OCI-LY1 (cell line): ENCODE results near the gene SOCS1.

Source experiments
- H2AFZ ChIP-seq: fragments of 200-600 bp; sonication (generic), shearing (Covaris generic); 2 replicates; pipeline ENCODE4 v1.6.0; 2014; ENCODE audit warnings: antibody characterized with exemption, mild to moderate bottlenecking, low read length
- H3F3A ChIP-seq: fragments of 200-600 bp; sonication (generic), shearing (Covaris generic); 2 replicates; pipeline ENCODE4 v1.6.0; 2014; ENCODE audit warnings: mild to moderate bottlenecking, antibody characterized with exemption, low read length, moderate library complexity; ENCODE audit not compliant: insufficient read depth
- H3K27ac ChIP-seq: fragments of 200-600 bp; sonication (generic); 2 replicates; pipeline ENCODE4 v1.5.1; 2014; ENCODE audit warnings: low read length, mixed run types, mild to moderate bottlenecking, low read depth; ENCODE audit not compliant: poor library complexity, severe bottlenecking
- H3K27me3 ChIP-seq: fragments of 200-600 bp; sonication (generic); 2 replicates; pipeline ENCODE4 v1.6.0; 2014; ENCODE audit warnings: antibody characterized with exemption, mild to moderate bottlenecking, low read length, moderate library complexity; ENCODE audit not compliant: insufficient read depth
- H3K36me3 ChIP-seq: fragments of 200-600 bp; sonication (generic); 2 replicates; pipeline ENCODE4 v1.6.1; 2014; ENCODE audit warnings: mild to moderate bottlenecking, antibody characterized with exemption, low read length, moderate library complexity, mixed read lengths; ENCODE audit not compliant: insufficient read depth
- H3K4me1 ChIP-seq: fragments of 200-600 bp; sonication (generic); 2 replicates; pipeline ENCODE4 v1.5.1; 2014; ENCODE audit warnings: mild to moderate bottlenecking, low read length, moderate library complexity; ENCODE audit not compliant: insufficient read depth, severe bottlenecking
- H3K4me2 ChIP-seq: fragments of 200-600 bp; sonication (generic), shearing (Covaris generic); 2 replicates; pipeline ENCODE4 v1.6.1; 2014; ENCODE audit warnings: low read length
- H3K4me3 ChIP-seq: fragments of 200-600 bp; sonication (generic); 2 replicates; pipeline ENCODE4 v1.5.1; 2014; ENCODE audit warnings: low read length, low read depth, mild to moderate bottlenecking, mixed read lengths; ENCODE audit not compliant: poor library complexity, severe bottlenecking
- H3K79me2 ChIP-seq: fragments of 200-600 bp; shearing (Covaris generic); 2 replicates; pipeline ENCODE4 v1.6.1; 2016; ENCODE audit warnings: mixed run types, low read length, mixed read lengths; ENCODE audit not compliant: insufficient read depth
- H3K9ac ChIP-seq: fragments of 200-600 bp; sonication (generic), shearing (Covaris generic); 2 replicates; pipeline ENCODE4 v1.6.1; 2014; ENCODE audit warnings: mild to moderate bottlenecking, low read length, mixed read lengths
- H3K9me2 ChIP-seq: fragments of 200-600 bp; sonication (generic), shearing (Covaris generic); 2 replicates; pipeline ENCODE4 v1.6.1; 2014; ENCODE audit warnings: low read depth, mild to moderate bottlenecking, low read length, mixed read lengths
- H3K9me3 ChIP-seq: fragments of 200-600 bp; shearing (Covaris generic); 2 replicates; pipeline ENCODE4 v1.6.1; 2014; ENCODE audit warnings: low read length, mixed read lengths
- H4K20me1 ChIP-seq: fragments of 200-600 bp; sonication (generic), shearing (Covaris generic); 2 replicates; pipeline ENCODE4 v1.6.0; 2016; ENCODE audit warnings: mild to moderate bottlenecking, low read length; ENCODE audit not compliant: insufficient read depth
- EZH2 ChIP-seq: fragments of 200-600 bp; sonication (generic), shearing (Covaris generic); IDR thresholded peaks from 2 replicates; pipeline ENCODE4 v1.8.0; 2017; ENCODE audit warnings: borderline replicate concordance, mixed run types, mild to moderate bottlenecking, antibody characterized with exemption, low read length, moderate library complexity, mixed read lengths
- TF ChIP-seq, protein P1 (sequence below): fragments of 200-600 bp; sonication (generic), shearing (Covaris generic); IDR thresholded peaks from 2 replicates; pipeline ENCODE4 v1.5.1; 2017; ENCODE audit warnings: mild to moderate bottlenecking, antibody characterized with exemption, low read length, moderate library complexity, mixed read lengths

SOCS1 gene

GRCh38 chr16:11219178-11219577 lies 36.8 kb downstream of the SOCS1 start:
- H3K4me2 ChIP-seq = no peak overlapping the region
- H3K4me1 ChIP-seq = peaks cover 3% of the 10 kb centered on the region
- no peak overlapping the region for H3K27ac ChIP-seq
- no peak overlapping the region for H3K4me3 ChIP-seq
- peaks cover 16% of the 10 kb centered on the region for H3K9me3 ChIP-seq
- H3K9ac ChIP-seq = no peak overlapping the region
- no peaks in the 10 kb centered on the region; the same call in 1 of the 2 replicates for H3K36me3 ChIP-seq
- no peaks in the 10 kb centered on the region for H3K9me2 ChIP-seq
- no peaks in the 10 kb centered on the region for H3K79me2 ChIP-seq
- no peaks in the 10 kb centered on the region for H3F3A ChIP-seq
- no peak overlapping the region for H2AFZ ChIP-seq
- TF ChIP-seq EZH2 = no peak
- TF ChIP-seq, protein P1, sequence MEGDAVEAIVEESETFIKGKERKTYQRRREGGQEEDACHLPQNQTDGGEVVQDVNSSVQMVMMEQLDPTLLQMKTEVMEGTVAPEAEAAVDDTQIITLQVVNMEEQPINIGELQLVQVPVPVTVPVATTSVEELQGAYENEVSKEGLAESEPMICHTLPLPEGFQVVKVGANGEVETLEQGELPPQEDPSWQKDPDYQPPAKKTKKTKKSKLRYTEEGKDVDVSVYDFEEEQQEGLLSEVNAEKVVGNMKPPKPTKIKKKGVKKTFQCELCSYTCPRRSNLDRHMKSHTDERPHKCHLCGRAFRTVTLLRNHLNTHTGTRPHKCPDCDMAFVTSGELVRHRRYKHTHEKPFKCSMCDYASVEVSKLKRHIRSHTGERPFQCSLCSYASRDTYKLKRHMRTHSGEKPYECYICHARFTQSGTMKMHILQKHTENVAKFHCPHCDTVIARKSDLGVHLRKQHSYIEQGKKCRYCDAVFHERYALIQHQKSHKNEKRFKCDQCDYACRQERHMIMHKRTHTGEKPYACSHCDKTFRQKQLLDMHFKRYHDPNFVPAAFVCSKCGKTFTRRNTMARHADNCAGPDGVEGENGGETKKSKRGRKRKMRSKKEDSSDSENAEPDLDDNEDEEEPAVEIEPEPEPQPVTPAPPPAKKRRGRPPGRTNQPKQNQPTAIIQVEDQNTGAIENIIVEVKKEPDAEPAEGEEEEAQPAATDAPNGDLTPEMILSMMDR = no peak
- no peaks in the 10 kb centered on the region for H4K20me1 ChIP-seq
- H3K27me3 ChIP-seq = peaks cover 4% of the 10 kb centered on the region; the same call in 1 of the 2 replicates

DNA sequence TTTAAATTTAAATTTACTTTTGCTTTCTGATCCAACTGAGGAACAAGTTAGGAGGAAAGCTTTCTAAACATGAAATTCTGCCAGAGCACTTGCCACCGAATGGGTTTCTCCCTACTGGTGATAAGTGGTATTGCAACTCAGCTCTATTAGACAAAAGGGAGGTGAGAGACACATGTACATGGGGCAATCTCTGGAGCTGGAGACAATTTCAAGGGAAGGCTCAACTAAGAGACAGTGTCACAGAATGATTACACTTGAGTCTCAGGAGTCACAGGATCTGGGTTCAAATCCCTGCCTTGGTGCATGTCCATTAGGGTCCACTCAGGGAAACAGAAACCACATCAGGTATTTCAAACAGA lies 37.4 kb downstream of the SOCS1 start:
- H3K79me2 ChIP-seq = no peaks in the 10 kb centered on the region
- H3K4me3 ChIP-seq = no peak overlapping the region
- no peak overlapping the region for H3K4me2 ChIP-seq
- TF ChIP-seq, protein P1 = peak; percentile 54
- no peak for TF ChIP-seq EZH2
- H4K20me1 ChIP-seq = no peaks in the 10 kb centered on the region
- H3K36me3 ChIP-seq = no peaks in the 10 kb centered on the region; the same call in 1 of the 2 replicates
- H3K9me2 ChIP-seq = no peaks in the 10 kb centered on the region
- no peaks in the 10 kb centered on the region for H3F3A ChIP-seq
- peaks cover 16% of the 10 kb centered on the region for H3K9me3 ChIP-seq
- no peak overlapping the region for H3K9ac ChIP-seq
- no peak overlapping the region for H2AFZ ChIP-seq
- no peaks in the 10 kb centered on the region for H3K4me1 ChIP-seq
- peaks cover 4% of the 10 kb centered on the region; the same call in 1 of the 2 replicates for H3K27me3 ChIP-seq
- no peak overlapping the region for H3K27ac ChIP-seq

DNA sequence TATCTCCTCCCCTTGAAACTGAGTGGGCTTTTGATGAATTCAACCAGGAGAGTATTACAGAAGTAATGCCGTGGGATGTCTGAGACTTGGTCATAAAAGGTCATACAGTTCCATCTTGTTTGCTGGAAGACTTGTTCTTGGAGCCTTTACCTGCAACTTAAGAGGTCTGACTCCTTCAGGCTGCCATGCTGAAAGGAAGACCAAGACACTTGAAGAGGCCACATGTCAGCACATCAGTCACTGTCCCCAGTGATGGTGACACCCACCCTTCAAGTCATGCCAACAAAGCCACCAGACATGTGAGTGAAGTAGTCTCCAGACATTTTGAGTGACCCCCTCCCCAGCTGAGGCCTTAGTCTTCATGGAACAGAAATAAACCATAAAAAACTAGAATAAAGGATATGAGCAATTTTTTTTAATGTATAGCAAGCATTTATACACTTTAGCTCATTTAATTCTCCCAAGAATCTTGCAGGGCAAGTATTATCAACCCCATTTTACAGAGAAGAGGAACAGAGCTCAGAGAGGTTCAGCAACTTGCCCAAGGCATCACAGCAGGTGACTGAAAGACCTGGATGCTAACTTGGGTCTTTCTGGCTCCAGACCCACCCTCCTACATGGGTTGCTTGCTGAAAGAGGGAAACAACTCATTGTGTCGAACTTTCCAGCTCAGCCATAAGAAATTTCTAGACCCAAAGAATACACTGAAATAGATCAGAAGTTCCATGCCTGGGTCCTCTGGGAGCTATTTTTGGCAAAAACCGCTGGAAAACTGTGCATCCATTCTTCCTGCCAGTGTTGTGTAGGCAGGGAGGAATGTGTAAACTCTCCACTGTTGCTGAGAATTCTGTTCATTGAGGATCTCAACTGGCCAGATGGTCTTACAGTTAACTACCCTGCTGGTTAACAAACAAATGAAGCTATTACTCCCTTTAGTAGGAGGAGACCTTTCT lies 38.1 kb downstream of the SOCS1 start:
- Histone ChIP-seq H3K4me3 (no peak overlapping the region), H3K9me2 (no peaks in the 10 kb centered on the region), H3K4me1 (no peaks in the 10 kb centered on the region), H3F3A (no peaks in the 10 kb centered on the region), H3K79me2 (no peaks in the 10 kb centered on the region), H3K36me3 (no peaks in the 10 kb centered on the region; the same call in 1 of the 2 replicates), H3K9ac (no peak overlapping the region), H2AFZ (no peak overlapping the region), H4K20me1 (no peaks in the 10 kb centered on the region), H3K27me3 (peaks cover 4% of the 10 kb centered on the region; the same call in 1 of the 2 replicates), H3K4me2 (no peak overlapping the region), H3K9me3 (peaks cover 16% of the 10 kb centered on the region), H3K27ac (no peak overlapping the region)
- TF ChIP-seq, protein P1 = no peak
- no peak for TF ChIP-seq EZH2
